ENCODE data around the gene SPTLC3.
A peak's percentile ranks its signal among the peaks of the same experiment; 100 is the strongest.

The SPTLC3 gene

GRCh38 chr20:13211956-13212618 is 203.3 kb downstream of the SPTLC3 start:
- H3K9me3 ChIP-seq (ENCODE audit: control insufficient read depth, low read length), result no peaks in the 10 kb centered on the region
- no peak overlapping the region for H3K18ac ChIP-seq (ENCODE audit: low read depth in 1 of 2, low read length in 2 of 2)
- no peak overlapping the region for H3K14ac ChIP-seq (ENCODE audit: low read length in 2 of 2)
- H3K23ac ChIP-seq (ENCODE audit: low read length in 2 of 2), result no peak overlapping the region
- H2BK15ac ChIP-seq (ENCODE audit: low read depth, poor library complexity, severe bottlenecking), result no peak overlapping the region
- H2BK5ac ChIP-seq (ENCODE audit: low read depth, low read length, poor library complexity, severe bottlenecking), result no peak overlapping the region
- H3K4me1 ChIP-seq (ENCODE audit: control insufficient read depth, insufficient read depth, low read depth, low read length), result no peaks in the 10 kb centered on the region
- H4K91ac ChIP-seq (ENCODE audit: low read length), result no peak overlapping the region
- no peak overlapping the region for H2AK5ac ChIP-seq (ENCODE audit: low read length, severe bottlenecking)
- no peak overlapping the region for H3K27ac ChIP-seq (ENCODE audit: low read length, poor library complexity, severe bottlenecking)
- no peak overlapping the region for H2BK12ac ChIP-seq (ENCODE audit: low read length in 2 of 2)
- no peak overlapping the region for H3K4ac ChIP-seq (ENCODE audit: low read depth in 1 of 2, low read length in 2 of 2)
- H3K9ac ChIP-seq (ENCODE audit: low read length), result peak overlapping the region; percentile 68
- H2BK120ac ChIP-seq (ENCODE audit: low read depth, low read length), result no peak overlapping the region
- H3K27me3 ChIP-seq (ENCODE audit: control insufficient read depth in 1 of 2, insufficient read depth in 1 of 2, low read length in 2 of 2), result peaks cover 7 to 22% of the 10 kb centered on the region in 2 experiments
- WGBS, result 75% methylated on average over 1 of the region's 4 CpGs
- no peak for DNase-seq
- no peak overlapping the region for H3K4me3 ChIP-seq (ENCODE audit: insufficient read depth in 1 of 2, low read depth in 1 of 2, low read length in 2 of 2)
- no peaks in the 10 kb centered on the region for H3K36me3 ChIP-seq (ENCODE audit: control insufficient read depth in 1 of 2, insufficient read depth in 2 of 2, low read depth in 1 of 2, low read length in 2 of 2)
- H3K79me1 ChIP-seq (replicated peaks; ENCODE audit: low read length, poor library complexity, severe bottlenecking), result no peaks in the 10 kb centered on the region
- H3K4me2 ChIP-seq (ENCODE audit: low read length, poor library complexity, severe bottlenecking), result no peak overlapping the region
- no peak overlapping the region for H2AFZ ChIP-seq (ENCODE audit: low read depth, low read length)
- H4K8ac ChIP-seq (ENCODE audit: low read length), result no peak overlapping the region

DNA sequence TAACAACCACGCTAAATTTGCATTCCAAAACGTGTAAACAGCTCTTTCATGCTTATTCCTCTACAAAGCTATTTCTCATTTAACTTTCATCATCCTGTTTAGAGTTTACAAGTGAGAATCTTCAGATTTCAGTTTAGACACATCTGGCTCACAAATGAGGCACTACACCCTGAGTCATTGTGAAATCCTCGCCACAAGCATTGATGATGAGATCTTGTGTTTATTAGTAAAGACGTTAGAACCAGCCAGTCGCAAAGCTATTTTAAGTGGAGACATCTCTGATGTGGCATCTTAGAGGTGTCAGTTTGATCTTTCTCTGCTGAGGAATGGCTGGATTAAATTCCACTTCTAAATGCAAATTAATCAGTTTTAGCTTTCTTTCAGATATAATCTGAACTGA is 204.0 kb downstream of the SPTLC3 start:
- no peak overlapping the region for H3K4me2 ChIP-seq (ENCODE audit: low read length, poor library complexity, severe bottlenecking)
- peak; percentile 43 for DNase-seq

GRCh38 chr20:13213335-13213734 is 204.6 kb downstream of the SPTLC3 start:
- Histone ChIP-seq H4K91ac (ENCODE audit: low read length) (no peak overlapping the region), H3K18ac (ENCODE audit: low read depth in 1 of 2, low read length in 2 of 2) (no peak overlapping the region), H2BK15ac (ENCODE audit: low read depth, poor library complexity, severe bottlenecking) (no peak overlapping the region), H3K14ac (ENCODE audit: low read length in 2 of 2) (no peak overlapping the region), H3K4me1 (ENCODE audit: control insufficient read depth, insufficient read depth, low read depth, low read length) (no peaks in the 10 kb centered on the region), H3K4ac (ENCODE audit: low read depth in 1 of 2, low read length in 2 of 2) (no peak overlapping the region), H2BK120ac (ENCODE audit: low read depth, low read length) (no peak overlapping the region), H2BK5ac (ENCODE audit: low read depth, low read length, poor library complexity, severe bottlenecking) (no peak overlapping the region), H3K9ac (ENCODE audit: low read length) (peak overlapping the region; percentile 68), H2BK12ac (ENCODE audit: low read length in 2 of 2) (no peak overlapping the region), H2AK5ac (ENCODE audit: low read length, severe bottlenecking) (no peak overlapping the region), H3K36me3 (ENCODE audit: control insufficient read depth in 1 of 2, insufficient read depth in 2 of 2, low read depth in 1 of 2, low read length in 2 of 2) (no peaks in the 10 kb centered on the region), H3K4me2 (ENCODE audit: low read length, poor library complexity, severe bottlenecking) (no peak overlapping the region), H3K79me1 (replicated peaks; ENCODE audit: low read length, poor library complexity, severe bottlenecking) (no peaks in the 10 kb centered on the region), H3K27ac (ENCODE audit: low read length, poor library complexity, severe bottlenecking) (no peak overlapping the region), H2AFZ (ENCODE audit: low read depth, low read length) (no peak overlapping the region), H4K8ac (ENCODE audit: low read length) (no peak overlapping the region), H3K4me3 (ENCODE audit: insufficient read depth in 1 of 2, low read depth in 1 of 2, low read length in 2 of 2) (no peak overlapping the region), H3K9me3 (ENCODE audit: control insufficient read depth, low read length) (no peaks in the 10 kb centered on the region), H3K23ac (ENCODE audit: low read length in 2 of 2) (no peak overlapping the region), H3K27me3 (ENCODE audit: control insufficient read depth in 1 of 2, insufficient read depth in 1 of 2, low read length in 2 of 2) (peaks cover 12 to 28% of the 10 kb centered on the region in 2 experiments)
- 92% methylated on average over 1 of the region's 1 CpG for WGBS
- no peak for DNase-seq

More for the DNA sequence above, 204.0 kb downstream of the SPTLC3 start:
- Histone ChIP-seq H2BK5ac (ENCODE audit: low read depth, low read length, poor library complexity, severe bottlenecking) (no peak overlapping the region), H3K27ac (ENCODE audit: low read length, poor library complexity, severe bottlenecking) (no peak overlapping the region), H2AFZ (ENCODE audit: low read depth, low read length) (no peak overlapping the region), H3K27me3 (ENCODE audit: control insufficient read depth in 1 of 2, insufficient read depth in 1 of 2, low read length in 2 of 2) (peaks cover 10 to 22% of the 10 kb centered on the region in 2 experiments), H3K4ac (ENCODE audit: low read depth in 1 of 2, low read length in 2 of 2) (no peak overlapping the region), H3K36me3 (ENCODE audit: control insufficient read depth in 1 of 2, insufficient read depth in 2 of 2, low read depth in 1 of 2, low read length in 2 of 2) (no peaks in the 10 kb centered on the region), H4K91ac (ENCODE audit: low read length) (no peak overlapping the region), H2BK12ac (ENCODE audit: low read length in 2 of 2) (no peak overlapping the region), H3K9ac (ENCODE audit: low read length) (peak overlapping the region; percentile 68), H3K4me3 (ENCODE audit: insufficient read depth in 1 of 2, low read depth in 1 of 2, low read length in 2 of 2) (no peak overlapping the region), H3K4me1 (ENCODE audit: control insufficient read depth, insufficient read depth, low read depth, low read length) (no peaks in the 10 kb centered on the region), H2BK120ac (ENCODE audit: low read depth, low read length) (no peak overlapping the region), H3K23ac (ENCODE audit: low read length in 2 of 2) (no peak overlapping the region), H2AK5ac (ENCODE audit: low read length, severe bottlenecking) (no peak overlapping the region), H3K9me3 (ENCODE audit: control insufficient read depth, low read length) (no peaks in the 10 kb centered on the region), H3K14ac (ENCODE audit: low read length in 2 of 2) (no peak overlapping the region), H3K79me1 (replicated peaks; ENCODE audit: low read length, poor library complexity, severe bottlenecking) (no peaks in the 10 kb centered on the region), H2BK15ac (ENCODE audit: low read depth, poor library complexity, severe bottlenecking) (no peak overlapping the region), H4K8ac (ENCODE audit: low read length) (no peak overlapping the region), H3K18ac (ENCODE audit: low read depth in 1 of 2, low read length in 2 of 2) (no peak overlapping the region)
- 31% methylated on average over 5 of the region's 5 CpGs for WGBS

- Histone ChIP-seq H2BK12ac (ENCODE audit: low read length in 2 of 2) (no peak overlapping the region), H3K4me2 (ENCODE audit: low read length, poor library complexity, severe bottlenecking) (no peak overlapping the region), H4K91ac (ENCODE audit: low read length) (no peak overlapping the region), H3K9ac (ENCODE audit: low read length) (no peak overlapping the region), H3K4me3 (ENCODE audit: insufficient read depth in 1 of 2, low read depth in 1 of 2, low read length in 2 of 2) (no peak overlapping the region), H2BK120ac (ENCODE audit: low read depth, low read length) (no peak overlapping the region), H2BK15ac (ENCODE audit: low read depth, poor library complexity, severe bottlenecking) (no peak overlapping the region), H3K9me3 (ENCODE audit: control insufficient read depth, low read length) (no peaks in the 10 kb centered on the region), H2BK5ac (ENCODE audit: low read depth, low read length, poor library complexity, severe bottlenecking) (no peak overlapping the region), H3K14ac (ENCODE audit: low read length in 2 of 2) (no peak overlapping the region), H3K27ac (ENCODE audit: low read length, poor library complexity, severe bottlenecking) (no peak overlapping the region), H3K36me3 (ENCODE audit: control insufficient read depth in 1 of 2, insufficient read depth in 2 of 2, low read depth in 1 of 2, low read length in 2 of 2) (no peaks in the 10 kb centered on the region), H3K79me1 (replicated peaks; ENCODE audit: low read length, poor library complexity, severe bottlenecking) (no peaks in the 10 kb centered on the region), H3K4me1 (ENCODE audit: control insufficient read depth, insufficient read depth, low read depth, low read length) (peaks cover 12% of the 10 kb centered on the region), H2AFZ (ENCODE audit: low read depth, low read length) (no peak overlapping the region), H3K23ac (ENCODE audit: low read length in 2 of 2) (no peak overlapping the region), H3K27me3 (ENCODE audit: control insufficient read depth in 1 of 2, insufficient read depth in 1 of 2, low read length in 2 of 2) (peaks cover 24 to 52% of the 10 kb centered on the region in 2 experiments), H4K8ac (ENCODE audit: low read length) (no peak overlapping the region), H3K4ac (ENCODE audit: low read depth in 1 of 2, low read length in 2 of 2) (no peak overlapping the region), H2AK5ac (ENCODE audit: low read length, severe bottlenecking) (no peak overlapping the region), H3K18ac (ENCODE audit: low read depth in 1 of 2, low read length in 2 of 2) (no peak overlapping the region)
- 57% methylated on average over 1 of the region's 1 CpG for WGBS
- no peak for DNase-seq
Observed at GRCh38 chr20:13216533-13216932, 207.8 kb downstream of the SPTLC3 start.
